ENCODE measurements around the gene RAD51AP1.

The RAD51AP1 gene

GRCh38 chr12:4540638-4541037 lies 1.9 kb downstream of the RAD51AP1 start:
- Histone ChIP-seq H3K4me3 (replicated peaks; ENCODE audit: insufficient read depth, low read length) (peak overlapping the region; percentile 58), H3K27me3 (ENCODE audit: insufficient read depth, poor library complexity, severe bottlenecking) (no peaks in the 10 kb centered on the region), H3K27ac (replicated peaks) (no peak overlapping the region)
- TF ChIP-seq SPI1 (IDR thresholded peaks at IDR 0.05; ENCODE audit: borderline replicate concordance, low read depth), result peak; percentile 70; the same call in 1 of the 2 replicates
- TF ChIP-seq REST (IDR thresholded peaks at IDR 0.05; ENCODE audit: insufficient replicate concordance, low read depth), result no peak
- peak in 1 of 2 experiments; percentile 22 for DNase-seq (ENCODE audit: low read depth in 1 of 2, low spot score in 1 of 2)

DNA sequence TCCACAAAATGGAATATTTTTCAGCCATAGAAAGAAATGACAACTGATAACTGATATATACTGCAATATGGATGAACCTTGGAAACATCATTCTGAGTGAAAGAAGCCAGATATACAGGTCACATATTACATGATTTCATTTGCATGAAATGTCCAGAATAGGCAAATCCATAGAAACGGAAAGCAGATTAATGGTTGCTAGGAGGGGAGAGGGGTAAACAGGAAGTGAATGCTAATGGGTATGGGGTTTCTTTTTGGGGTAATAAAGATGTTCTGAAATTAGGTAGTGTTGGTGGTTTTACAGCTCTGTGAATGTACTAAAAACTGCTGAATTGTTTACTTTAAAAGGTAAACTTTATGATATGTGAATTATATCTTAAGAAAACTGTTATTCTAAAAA lies 6.5 kb downstream of the RAD51AP1 start:
- no peak for DNase-seq (ENCODE audit: low read depth in 1 of 2, low spot score in 1 of 2)
- Histone ChIP-seq H3K4me3 (replicated peaks; ENCODE audit: insufficient read depth, low read length) (no peak overlapping the region), H3K27ac (replicated peaks) (no peak overlapping the region), H3K27me3 (ENCODE audit: insufficient read depth, poor library complexity, severe bottlenecking) (no peaks in the 10 kb centered on the region)
- TF ChIP-seq POLR2AphosphoS5 (IDR thresholded peaks at IDR 0.05; ENCODE audit: low read depth), result no peak
- TF ChIP-seq GABPA (IDR thresholded peaks at IDR 0.05; ENCODE audit: low read depth), result no peak
- TF ChIP-seq SPI1 (IDR thresholded peaks at IDR 0.05; ENCODE audit: borderline replicate concordance, low read depth), result no peak

GRCh38 chr12:4552191-4552590 lies 13.5 kb downstream of the RAD51AP1 start:
- Histone ChIP-seq H3K27me3 (ENCODE audit: insufficient read depth, poor library complexity, severe bottlenecking) (no peaks in the 10 kb centered on the region), H3K4me3 (replicated peaks; ENCODE audit: insufficient read depth, low read length) (no peak overlapping the region), H3K27ac (replicated peaks) (no peak overlapping the region)
- TF ChIP-seq GABPA (IDR thresholded peaks at IDR 0.05; ENCODE audit: low read depth), result no peak
- TF ChIP-seq SPI1 (IDR thresholded peaks at IDR 0.05; ENCODE audit: borderline replicate concordance, low read depth), result no peak
- TF ChIP-seq POLR2AphosphoS5 (IDR thresholded peaks at IDR 0.05; ENCODE audit: low read depth), result no peak
- TF ChIP-seq, protein P1, sequence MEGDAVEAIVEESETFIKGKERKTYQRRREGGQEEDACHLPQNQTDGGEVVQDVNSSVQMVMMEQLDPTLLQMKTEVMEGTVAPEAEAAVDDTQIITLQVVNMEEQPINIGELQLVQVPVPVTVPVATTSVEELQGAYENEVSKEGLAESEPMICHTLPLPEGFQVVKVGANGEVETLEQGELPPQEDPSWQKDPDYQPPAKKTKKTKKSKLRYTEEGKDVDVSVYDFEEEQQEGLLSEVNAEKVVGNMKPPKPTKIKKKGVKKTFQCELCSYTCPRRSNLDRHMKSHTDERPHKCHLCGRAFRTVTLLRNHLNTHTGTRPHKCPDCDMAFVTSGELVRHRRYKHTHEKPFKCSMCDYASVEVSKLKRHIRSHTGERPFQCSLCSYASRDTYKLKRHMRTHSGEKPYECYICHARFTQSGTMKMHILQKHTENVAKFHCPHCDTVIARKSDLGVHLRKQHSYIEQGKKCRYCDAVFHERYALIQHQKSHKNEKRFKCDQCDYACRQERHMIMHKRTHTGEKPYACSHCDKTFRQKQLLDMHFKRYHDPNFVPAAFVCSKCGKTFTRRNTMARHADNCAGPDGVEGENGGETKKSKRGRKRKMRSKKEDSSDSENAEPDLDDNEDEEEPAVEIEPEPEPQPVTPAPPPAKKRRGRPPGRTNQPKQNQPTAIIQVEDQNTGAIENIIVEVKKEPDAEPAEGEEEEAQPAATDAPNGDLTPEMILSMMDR (IDR thresholded peaks at IDR 0.05; ENCODE audit: insufficient read depth, low read length), result no peak
- no peak for TF ChIP-seq REST (IDR thresholded peaks at IDR 0.05; ENCODE audit: insufficient replicate concordance, low read depth)
- no peak for DNase-seq (ENCODE audit: low read depth in 1 of 2, low spot score in 1 of 2)

DNA sequence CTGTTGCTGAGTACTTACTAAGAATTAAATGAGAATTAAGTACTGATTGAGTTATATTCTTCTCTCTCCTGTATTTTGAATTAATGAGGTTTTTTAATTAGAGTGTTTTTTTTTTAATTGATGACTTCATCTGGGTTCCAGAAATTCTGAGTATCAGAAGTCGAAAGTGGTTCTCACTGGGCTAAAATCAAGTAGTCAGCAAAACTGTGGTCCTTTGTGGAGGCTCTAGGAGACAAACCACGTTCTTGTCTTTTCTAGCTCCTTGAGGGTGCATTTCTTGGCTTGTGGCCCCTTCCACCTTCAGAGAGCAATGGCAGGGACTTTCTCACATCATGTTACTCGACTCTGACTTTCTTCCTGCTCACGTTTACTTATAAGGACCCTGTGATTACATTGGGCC lies 15.3 kb downstream of the RAD51AP1 start:
- Histone ChIP-seq H3K4me3 (replicated peaks; ENCODE audit: insufficient read depth, low read length) (no peak overlapping the region), H3K27me3 (ENCODE audit: insufficient read depth, poor library complexity, severe bottlenecking) (no peaks in the 10 kb centered on the region), H3K27ac (replicated peaks) (no peak overlapping the region)
- TF ChIP-seq SPI1 (IDR thresholded peaks at IDR 0.05; ENCODE audit: borderline replicate concordance, low read depth) (no peak), REST (IDR thresholded peaks at IDR 0.05; ENCODE audit: insufficient replicate concordance, low read depth) (no peak), GABPA (IDR thresholded peaks at IDR 0.05; ENCODE audit: low read depth) (no peak)
- no peak for DNase-seq (ENCODE audit: low read depth in 1 of 2, low spot score in 1 of 2)

Data from HL-60 (cell line).